GM12891 (cell line): ENCODE measurements around the gene SPOCD1.

ENCODE experiments used
- PAX5 ChIP-seq: IDR thresholded peaks from 2 replicates; pipeline ENCODE4 v1.6.1; 2011; ENCODE audit warnings: low read length, moderate library complexity, mild to moderate bottlenecking; ENCODE audit not compliant: insufficient read depth, severe bottlenecking
- POLR2A ChIP-seq: IDR thresholded peaks from 2 replicates; pipeline ENCODE4 v1.6.1; 2011; ENCODE audit warnings: low read depth, low read length, control low read depth
- POLR2AphosphoS5 ChIP-seq: IDR thresholded peaks from 2 replicates; pipeline ENCODE4 v1.6.1; 2011; ENCODE audit warnings: low read depth, low read length, control low read depth
- POU2F2 ChIP-seq: IDR thresholded peaks from 2 replicates; pipeline ENCODE4 v1.6.1; 2011; ENCODE audit warnings: low read depth, mild to moderate bottlenecking, control low read depth, low read length, moderate library complexity
- SPI1 ChIP-seq: IDR thresholded peaks from 2 replicates; pipeline ENCODE4 v1.6.1; 2011; ENCODE audit warnings: low read depth, low read length, control low read depth
- TAF1 ChIP-seq: IDR thresholded peaks from 2 replicates; pipeline ENCODE4 v1.6.1; 2011; ENCODE audit warnings: low read depth, low read length, control low read depth

GRCh38 chr1:31767225-31767624, 48.6 kb downstream of the SPOCD1 start:
- TF ChIP-seq POLR2AphosphoS5 (no peak), POLR2A (no peak), TAF1 (no peak), PAX5 (no peak), SPI1 (no peak), POU2F2 (no peak)
